Fibroblast of lung (primary cell): Measurements from ENCODE around the gene FADS2.

ENCODE experiments used
- EZH2 ChIP-seq: IDR thresholded peaks from 2 replicates; pipeline ENCODE4 v1.5.1; 2012; ENCODE audit warnings: low read length, control low read depth, mild to moderate bottlenecking; ENCODE audit errors: missing control alignments
- TF ChIP-seq, protein P1 (sequence below), 2 donors: IDR thresholded peaks in 1 of 2; conservative IDR thresholded peaks in 1 of 2; 1 replicate in 1 of 2; 2 replicates in 1 of 2; pipeline ENCODE4 v1.5.1; 2011 to 2012; ENCODE audit warnings: low read length in 2 of 2, control low read depth in 1 of 2, inconsistent platforms in 1 of 2, low read depth in 1 of 2, mild to moderate bottlenecking in 1 of 2

GRCh38 chr11:61873588-61874376 is 45.7 kb downstream of the FADS2 start:
- TF ChIP-seq, protein P1, sequence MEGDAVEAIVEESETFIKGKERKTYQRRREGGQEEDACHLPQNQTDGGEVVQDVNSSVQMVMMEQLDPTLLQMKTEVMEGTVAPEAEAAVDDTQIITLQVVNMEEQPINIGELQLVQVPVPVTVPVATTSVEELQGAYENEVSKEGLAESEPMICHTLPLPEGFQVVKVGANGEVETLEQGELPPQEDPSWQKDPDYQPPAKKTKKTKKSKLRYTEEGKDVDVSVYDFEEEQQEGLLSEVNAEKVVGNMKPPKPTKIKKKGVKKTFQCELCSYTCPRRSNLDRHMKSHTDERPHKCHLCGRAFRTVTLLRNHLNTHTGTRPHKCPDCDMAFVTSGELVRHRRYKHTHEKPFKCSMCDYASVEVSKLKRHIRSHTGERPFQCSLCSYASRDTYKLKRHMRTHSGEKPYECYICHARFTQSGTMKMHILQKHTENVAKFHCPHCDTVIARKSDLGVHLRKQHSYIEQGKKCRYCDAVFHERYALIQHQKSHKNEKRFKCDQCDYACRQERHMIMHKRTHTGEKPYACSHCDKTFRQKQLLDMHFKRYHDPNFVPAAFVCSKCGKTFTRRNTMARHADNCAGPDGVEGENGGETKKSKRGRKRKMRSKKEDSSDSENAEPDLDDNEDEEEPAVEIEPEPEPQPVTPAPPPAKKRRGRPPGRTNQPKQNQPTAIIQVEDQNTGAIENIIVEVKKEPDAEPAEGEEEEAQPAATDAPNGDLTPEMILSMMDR (conservative IDR thresholded peaks at IDR 0.05 in 1 of 2, IDR thresholded peaks at IDR 0.05 in 1 of 2; ENCODE audit: low read depth in 1 of 2, low read length in 2 of 2) = no peak
- no peak for TF ChIP-seq EZH2
